ENCODE results near the gene ERVW-1.
"Not testable (repeated sequence)": the region's sequence is repeated elsewhere in the genome, so short reads cannot be mapped to it uniquely, and the experiment has no call there.

Gene ERVW-1

GRCh38 chr7:92473989-92474388 is 3.8 kb downstream of the ERVW-1 start:
- H3K4me3 ChIP-seq (ENCODE audit: low read depth, low read length); H3K9me3 ChIP-seq (ENCODE audit: control insufficient read depth, insufficient read depth, low read depth, low read length); POLR2A ChIA-PET; H3K27ac ChIP-seq (ENCODE audit: extremely low read depth, low read depth, low read length); CTCF ChIA-PET; H3K4me1 ChIP-seq (ENCODE audit: control insufficient read depth, insufficient read depth, low read length); H3K36me3 ChIP-seq (ENCODE audit: control insufficient read depth in 2 of 2, insufficient read depth in 1 of 2, low read length in 2 of 2): not testable (repeated sequence)

GRCh38 chr7:92468589-92468988 is 9.2 kb downstream of the ERVW-1 start:
- H3K4me3 ChIP-seq (ENCODE audit: low read depth, low read length); H3K27ac ChIP-seq (ENCODE audit: extremely low read depth, low read depth, low read length); H3K4me1 ChIP-seq (ENCODE audit: control insufficient read depth, insufficient read depth, low read length); POLR2A ChIA-PET; H3K36me3 ChIP-seq (ENCODE audit: control insufficient read depth in 2 of 2, insufficient read depth in 1 of 2, low read length in 2 of 2); CTCF ChIA-PET; H3K9me3 ChIP-seq (ENCODE audit: control insufficient read depth, insufficient read depth, low read depth, low read length): not testable (repeated sequence)

GRCh38 chr7:92466682-92467081 is 11.1 kb downstream of the ERVW-1 start:
- H3K27ac ChIP-seq (ENCODE audit: extremely low read depth, low read depth, low read length): no peak overlapping the region
- H3K4me3 ChIP-seq (ENCODE audit: low read depth, low read length): no peak overlapping the region
- TF ChIP-seq ZNF610 (tag by site-specific recombination; IDR thresholded peaks at IDR 0.05; ENCODE audit: borderline replicate concordance): no peak
- no peak for TF ChIP-seq PRDM6 (tag by site-specific recombination; IDR thresholded peaks at IDR 0.05)
- TF ChIP-seq ZNF561 (tag by site-specific recombination; IDR thresholded peaks at IDR 0.05; ENCODE audit: borderline replicate concordance): no peak
- ChIA-PET POLR2A (no interaction called here), CTCF (no interaction called here)
- no peaks in the 10 kb centered on the region for H3K36me3 ChIP-seq (ENCODE audit: control insufficient read depth in 2 of 2, insufficient read depth in 1 of 2, low read length in 2 of 2)
- H3K4me1 ChIP-seq (ENCODE audit: control insufficient read depth, insufficient read depth, low read length): no peaks in the 10 kb centered on the region
- no peaks in the 10 kb centered on the region for H3K9me3 ChIP-seq (ENCODE audit: control insufficient read depth, insufficient read depth, low read depth, low read length)

GRCh38 chr7:92464515-92464914 is 13.2 kb downstream of the ERVW-1 start:
- no peak overlapping the region for H3K27ac ChIP-seq (ENCODE audit: extremely low read depth, low read depth, low read length)
- no peak overlapping the region for H3K4me3 ChIP-seq (ENCODE audit: low read depth, low read length)
- no peaks in the 10 kb centered on the region for H3K4me1 ChIP-seq (ENCODE audit: control insufficient read depth, insufficient read depth, low read length)
- CTCF ChIA-PET: no interaction called here
- POLR2A ChIA-PET: no interaction called here
- no peak for TF ChIP-seq ZNF184 (tag by site-specific recombination; IDR thresholded peaks at IDR 0.05)
- TF ChIP-seq ZBTB10 (tag by site-specific recombination; IDR thresholded peaks at IDR 0.05): no peak
- TF ChIP-seq PRDM1 (tag by site-specific recombination; IDR thresholded peaks at IDR 0.05): no peak
- TF ChIP-seq ZNF24 (tag by site-specific recombination; IDR thresholded peaks at IDR 0.05): no peak
- no peak for TF ChIP-seq ZNF248 (tag by site-specific recombination; IDR thresholded peaks at IDR 0.05)
- TF ChIP-seq MYNN (tag by site-specific recombination; IDR thresholded peaks at IDR 0.05; ENCODE audit: borderline replicate concordance): no peak
- no peak for TF ChIP-seq ZNF488 (tag by site-specific recombination; IDR thresholded peaks at IDR 0.05)
- no peak for TF ChIP-seq TCF7L2 (IDR thresholded peaks at IDR 0.05; ENCODE audit: borderline replicate concordance, low read depth, low read length)
- no peak for TF ChIP-seq ZNF639 (tag by site-specific recombination; IDR thresholded peaks at IDR 0.05)
- TF ChIP-seq ZBTB48 (tag by site-specific recombination; IDR thresholded peaks at IDR 0.05): no peak
- no peak for TF ChIP-seq ZNF518A (tag by site-specific recombination; conservative IDR thresholded peaks at IDR 0.05; ENCODE audit: low read depth)
- no peaks in the 10 kb centered on the region for H3K9me3 ChIP-seq (ENCODE audit: control insufficient read depth, insufficient read depth, low read depth, low read length)
- no peaks in the 10 kb centered on the region for H3K36me3 ChIP-seq (ENCODE audit: control insufficient read depth in 2 of 2, insufficient read depth in 1 of 2, low read length in 2 of 2)

Measured in HEK293 (cell line).